Thyroid gland (tissue), 4 donors: Measurements from ENCODE around the gene MICU1. TPM values are rescaled to one million over a fixed set of nuclear protein-coding genes. Genes with fewer than 3 reads are reported as not detected.

ENCODE experiments used
- DNase-seq, 2 donors: peaks; one replicate each; pipeline ENCODE4 v3.0.0-alpha.2; 2019
- H3K27ac ChIP-seq, 3 donors: fragments of 200-600 bp; sonication (generic); 1 replicate in 2 of 3; 2 replicates in 1 of 3; pipeline ENCODE4 v1.5.1; 2016 to 2019; ENCODE audit warnings: mild to moderate bottlenecking in 1 of 3, moderate library complexity in 1 of 3
- H3K27me3 ChIP-seq: fragments of 200-600 bp; sonication (generic); one replicate; pipeline ENCODE4 v1.5.1; 2019
- H3K36me3 ChIP-seq, 2 donors: fragments of 200-600 bp; sonication (generic); one replicate each; pipeline ENCODE4 v1.5.1; 2016 to 2019
- H3K4me1 ChIP-seq, 2 donors: fragments of 200-600 bp; sonication (generic); one replicate each; pipeline ENCODE4 v1.5.1; 2017 to 2019
- H3K4me3 ChIP-seq, 3 donors: fragments of 200-600 bp; sonication (generic); replicated peaks in 1 of 3; 1 replicate in 2 of 3; 2 replicates in 1 of 3; pipeline ENCODE4 v1.5.1; 2016; ENCODE audit warnings: mild to moderate bottlenecking in 1 of 3
- H3K9me3 ChIP-seq: fragments of 200-600 bp; sonication (generic); one replicate; pipeline ENCODE4 v1.5.1; 2017
- POLR2A ChIP-seq, 2 donors: fragments of 450-650 bp; IDR thresholded peaks; one replicate each; pipeline ENCODE4 v1.6.1; 2017; ENCODE audit warnings: antibody characterized with exemption in 2 of 2, mild to moderate bottlenecking in 2 of 2, moderate library complexity in 1 of 2
- WGBS, 2 donors: methylation state at CpG; one replicate each; pipeline ENCODE4 v1.1.5; 2017; 5-methylcytosine and 5-hydroxymethylcytosine counted together
- intact Hi-C: fragments of 100-400 bp; cut with DNase I; formaldehyde crosslinking; loops from one replicate; pipeline ENCODE4 v1.15.1; 2023
- total RNA-seq, 4 donors: library from RNA; depleted of rRNA; stranded (reverse); fragments of >200 nt; gene quantifications; one replicate each; pipeline ENCODE4 v1.2.3, GENCODE V29; 2016
- TF ChIP-seq, protein P1 (sequence below), 6 experiments: fragments of 200-600 bp in 3 of 6; fragments of 450-650 bp in 3 of 6; sonication (generic) in 3 of 6; IDR thresholded peaks; one replicate each; pipeline ENCODE4 v1.5.1; 2016 to 2019; ENCODE audit warnings: antibody characterized with exemption in 6 of 6, mild to moderate bottlenecking in 2 of 6, inconsistent platforms in 1 of 6, moderate library complexity in 1 of 6

Gene MICU1
- total RNA-seq, 4 donors from 2014 or later: 26.5 to 33.9 (median 31.5) TPM

DNA sequence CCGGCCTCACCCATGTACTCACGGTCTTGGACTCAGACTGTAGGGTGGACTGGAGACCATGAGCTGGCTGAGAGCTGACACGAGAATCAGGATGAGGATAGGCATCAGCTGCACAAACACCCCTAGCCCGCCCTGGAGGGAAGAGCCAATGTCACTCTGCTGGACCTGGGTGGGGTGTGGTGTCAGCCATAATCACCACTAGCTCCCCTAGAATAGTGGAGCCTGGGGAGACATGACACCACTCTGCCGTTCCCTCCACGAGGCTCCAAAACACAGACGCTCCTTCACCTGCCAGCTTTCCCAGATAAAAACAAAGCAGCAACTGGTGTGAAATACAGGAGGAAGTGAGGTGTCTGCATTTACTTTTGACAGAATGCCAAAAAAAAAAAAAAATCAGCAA is 287.7 kb downstream of the MICU1 start:
- Histone ChIP-seq H3K27me3 (no peaks in the 10 kb centered on the region), H3K9me3 (no peaks in the 10 kb centered on the region), H3K4me3 (no peak overlapping the region), H3K4me1 (peaks cover 11 to 38% of the 10 kb centered on the region in 2 donors), H3K36me3 (peaks cover 42 to 53% of the 10 kb centered on the region in 2 donors), H3K27ac (no peak overlapping the region)
- DNase-seq: no peak
- 87 to 95% methylated on average over 5 to 7 of the region's 7 CpGs for WGBS, 2 donors
- intact Hi-C loops: loop anchor here (5.0 to 10.0 kb wide), 4 partner anchors 211 to 441 kb away; no protein-coding TSS in a partner anchor
- no peak for TF ChIP-seq POLR2A (IDR thresholded peaks at IDR 0.05)
- TF ChIP-seq, protein P1, sequence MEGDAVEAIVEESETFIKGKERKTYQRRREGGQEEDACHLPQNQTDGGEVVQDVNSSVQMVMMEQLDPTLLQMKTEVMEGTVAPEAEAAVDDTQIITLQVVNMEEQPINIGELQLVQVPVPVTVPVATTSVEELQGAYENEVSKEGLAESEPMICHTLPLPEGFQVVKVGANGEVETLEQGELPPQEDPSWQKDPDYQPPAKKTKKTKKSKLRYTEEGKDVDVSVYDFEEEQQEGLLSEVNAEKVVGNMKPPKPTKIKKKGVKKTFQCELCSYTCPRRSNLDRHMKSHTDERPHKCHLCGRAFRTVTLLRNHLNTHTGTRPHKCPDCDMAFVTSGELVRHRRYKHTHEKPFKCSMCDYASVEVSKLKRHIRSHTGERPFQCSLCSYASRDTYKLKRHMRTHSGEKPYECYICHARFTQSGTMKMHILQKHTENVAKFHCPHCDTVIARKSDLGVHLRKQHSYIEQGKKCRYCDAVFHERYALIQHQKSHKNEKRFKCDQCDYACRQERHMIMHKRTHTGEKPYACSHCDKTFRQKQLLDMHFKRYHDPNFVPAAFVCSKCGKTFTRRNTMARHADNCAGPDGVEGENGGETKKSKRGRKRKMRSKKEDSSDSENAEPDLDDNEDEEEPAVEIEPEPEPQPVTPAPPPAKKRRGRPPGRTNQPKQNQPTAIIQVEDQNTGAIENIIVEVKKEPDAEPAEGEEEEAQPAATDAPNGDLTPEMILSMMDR (IDR thresholded peaks at IDR 0.05): no peak

- TF ChIP-seq, protein P1 (IDR thresholded peaks at IDR 0.05): no peak
- no peak for TF ChIP-seq POLR2A (IDR thresholded peaks at IDR 0.05)
- H3K4me3 ChIP-seq: no peak overlapping the region
- no peak overlapping the region for H3K27ac ChIP-seq
- H3K9me3 ChIP-seq: no peaks in the 10 kb centered on the region
- intact Hi-C loops: loop anchor here (5.0 to 10.0 kb wide), 4 partner anchors 210 to 440 kb away; no protein-coding TSS in a partner anchor
- H3K4me1 ChIP-seq: peaks cover 12 to 40% of the 10 kb centered on the region in 2 donors
- H3K27me3 ChIP-seq: no peaks in the 10 kb centered on the region
- DNase-seq: no peak
- 86% methylated on average over 9 of the region's 9 CpGs for WGBS, 2 donors
- peaks cover 39 to 52% of the 10 kb centered on the region in 2 donors for H3K36me3 ChIP-seq
These were observed 288.2 kb downstream of the MICU1 start for GRCh38 chr10:72337722-72338121.

- no peaks in the 10 kb centered on the region for H3K27me3 ChIP-seq
- TF ChIP-seq, protein P1 (IDR thresholded peaks at IDR 0.05): peak; percentile 89 to 98 (median 93)
- no peak for TF ChIP-seq POLR2A (IDR thresholded peaks at IDR 0.05)
- peak; percentile 85 to 90 for DNase-seq
- H3K27ac ChIP-seq: peak overlapping the region; percentile 71 to 97 (median 82)
- 69 to 93% methylated on average over 2 of the region's 5 CpGs for WGBS, 2 donors
- intact Hi-C loops: loop anchor here (5.0 to 10.0 kb wide), 4 partner anchors 210 to 440 kb away; no protein-coding TSS in a partner anchor
- H3K36me3 ChIP-seq: peaks cover 34 to 50% of the 10 kb centered on the region in 2 donors
- no peak overlapping the region for H3K4me3 ChIP-seq
- H3K4me1 ChIP-seq: peaks cover 18 to 46% of the 10 kb centered on the region in 2 donors
- no peaks in the 10 kb centered on the region for H3K9me3 ChIP-seq
These were observed 288.7 kb downstream of the MICU1 start for GRCh38 chr10:72337039-72337629.

GRCh38 chr10:72336259-72337038 is 289.4 kb downstream of the MICU1 start:
- TF ChIP-seq, protein P1 (IDR thresholded peaks at IDR 0.05): no peak
- no peak for TF ChIP-seq POLR2A (IDR thresholded peaks at IDR 0.05)
- no peak for DNase-seq
- Histone ChIP-seq H3K4me1 (peaks cover 25 to 53% of the 10 kb centered on the region in 2 donors), H3K4me3 (no peak overlapping the region), H3K27ac (peak overlapping the region; percentile 71 to 97 (median 82)), H3K9me3 (no peaks in the 10 kb centered on the region), H3K36me3 (peaks cover 32 to 49% of the 10 kb centered on the region in 2 donors), H3K27me3 (no peaks in the 10 kb centered on the region)
- 88 to 89% methylated on average over 17 of the region's 18 CpGs for WGBS, 2 donors
- intact Hi-C loops: loop anchor here (5.0 to 10.0 kb wide), 4 partner anchors 209 to 439 kb away; no protein-coding TSS in a partner anchor
